HTERT RPE-1 (cell line): ENCODE results near the gene HSPA1B.
"Not testable (repeated sequence)": the region's sequence is repeated elsewhere in the genome, so short reads cannot be mapped to it uniquely, and the experiment has no call there.

ENCODE experiments used
- in situ Hi-C: fragments of 300-500 bp; cut with MboI; formaldehyde crosslinking; loops from 4 replicates; pipeline ENCODE4 v1.14.3; 2020; ENCODE audit warnings: low sequenced_read_pairs

Gene HSPA1B

DNA sequence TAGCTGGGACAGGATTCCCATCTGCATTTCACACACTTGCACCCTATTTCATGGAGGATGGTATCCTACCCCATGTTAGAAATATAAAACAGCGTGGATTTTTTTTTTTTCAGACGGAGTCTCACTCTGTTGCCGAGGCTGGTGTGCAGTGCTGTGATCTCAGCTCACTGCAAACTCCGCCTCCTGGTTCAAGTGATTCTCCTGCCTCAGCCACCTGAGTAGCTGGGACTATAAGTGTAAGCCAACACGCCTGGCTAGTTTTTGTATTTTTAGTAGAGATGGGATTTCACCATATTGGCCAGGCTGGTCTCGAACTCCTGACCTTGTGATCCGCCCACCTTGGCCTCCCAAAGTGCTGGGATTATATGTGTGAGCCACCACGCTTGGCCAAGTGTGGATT lies 30.2 kb downstream of the HSPA1B start:
- in situ Hi-C loops, result not testable (repeated sequence)

DNA sequence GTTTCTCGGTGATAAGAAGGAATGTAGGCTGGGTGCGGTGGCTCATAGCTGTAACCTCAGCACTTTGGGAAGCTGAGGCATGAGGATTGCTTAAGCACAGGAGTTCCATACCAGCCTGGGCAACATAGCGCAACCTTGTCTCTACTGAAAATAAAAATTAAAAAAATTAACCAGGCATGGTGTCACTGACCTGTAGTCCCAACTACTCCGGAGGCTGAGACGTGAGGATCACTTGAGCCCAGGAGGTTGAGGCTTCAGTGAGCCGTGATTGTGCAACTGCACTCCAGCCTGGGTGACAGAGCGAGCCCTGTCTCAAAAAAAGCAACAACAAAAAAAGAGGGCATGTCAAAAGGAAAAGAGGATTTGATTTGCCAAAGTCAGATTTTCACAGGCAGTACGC lies 31.2 kb downstream of the HSPA1B start:
- in situ Hi-C loops, result no loop called here

DNA sequence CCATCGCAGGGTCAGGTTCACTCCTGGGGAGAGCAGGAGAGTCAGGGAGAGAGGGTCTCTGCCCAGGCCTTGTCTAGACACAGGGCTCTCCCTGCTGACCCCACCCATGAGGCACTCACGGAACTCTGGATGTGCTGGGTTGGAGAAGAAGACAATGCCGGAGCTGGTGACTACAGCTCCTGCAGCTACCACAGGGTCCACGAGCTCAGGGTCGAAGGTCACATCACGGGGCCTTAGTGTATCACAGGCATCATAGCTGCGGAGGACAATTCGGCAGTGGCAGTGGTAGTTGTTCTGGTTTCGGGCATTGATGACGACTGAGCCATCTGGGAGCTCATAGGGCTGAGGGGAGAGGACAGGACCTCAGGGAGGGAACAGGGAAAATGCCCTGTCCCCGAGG lies 32.4 kb downstream of the HSPA1B start:
- in situ Hi-C loops, result no loop called here

DNA sequence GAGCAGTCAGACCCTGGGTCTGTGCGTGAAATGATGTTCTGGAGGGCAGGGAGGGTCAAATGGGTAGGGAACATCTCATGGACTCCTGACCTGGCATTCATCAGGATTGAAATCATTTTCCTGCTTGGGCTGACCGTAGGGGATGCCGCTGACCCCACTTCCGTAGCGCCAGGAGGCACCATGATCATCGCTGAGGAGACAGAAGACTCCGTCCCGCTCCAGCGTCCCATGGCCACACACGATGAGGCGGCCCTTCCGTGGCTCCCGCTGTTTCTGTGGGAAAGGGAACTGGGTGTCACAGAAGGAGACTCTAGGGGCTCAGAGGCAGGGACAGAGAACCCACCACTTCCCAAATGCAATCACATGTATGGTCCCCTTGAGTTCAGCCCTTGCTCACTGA lies 32.8 kb downstream of the HSPA1B start:
- in situ Hi-C loops, result no loop called here

DNA sequence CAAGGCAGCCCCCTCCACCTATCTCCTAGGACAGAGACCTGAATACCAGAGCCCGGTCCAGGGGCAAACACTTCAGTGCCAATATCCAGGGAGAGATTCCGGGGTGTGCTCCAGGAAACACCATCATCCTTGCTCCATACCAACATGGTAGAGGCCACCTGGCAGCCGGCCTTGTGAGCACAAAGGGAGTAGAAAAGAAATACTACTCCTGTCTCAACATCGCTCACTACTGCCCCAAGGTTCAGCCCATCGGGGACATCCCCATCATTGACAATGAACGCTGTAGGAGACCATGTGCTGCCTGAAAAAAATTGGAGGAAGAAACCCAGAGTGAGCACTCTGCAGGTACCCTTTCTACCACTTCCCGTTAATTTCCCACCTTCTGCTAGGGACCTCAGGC lies 33.6 kb downstream of the HSPA1B start:
- in situ Hi-C loops, result no loop called here

DNA sequence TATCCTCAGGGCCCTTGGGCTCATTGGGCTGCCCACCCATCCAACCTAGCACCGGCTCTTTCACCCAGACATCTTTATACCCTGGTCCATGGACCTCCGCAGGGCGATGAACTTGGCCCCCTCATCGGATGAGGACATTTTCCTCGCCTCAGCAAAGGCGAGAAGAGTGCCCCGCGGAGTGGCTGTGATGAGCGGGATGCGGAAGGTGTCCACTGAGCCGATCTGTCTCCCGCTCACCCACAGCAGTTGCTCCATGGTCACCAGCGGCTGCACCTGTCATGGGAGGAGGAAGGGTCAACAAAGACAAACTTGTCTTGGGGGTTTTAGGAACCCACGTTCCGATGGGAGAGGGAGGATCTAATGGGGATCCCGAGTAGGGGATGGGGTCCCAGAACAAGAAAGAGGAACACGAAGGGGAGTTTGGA lies 34.4 kb downstream of the HSPA1B start:
- in situ Hi-C loops, result no loop called here

DNA sequence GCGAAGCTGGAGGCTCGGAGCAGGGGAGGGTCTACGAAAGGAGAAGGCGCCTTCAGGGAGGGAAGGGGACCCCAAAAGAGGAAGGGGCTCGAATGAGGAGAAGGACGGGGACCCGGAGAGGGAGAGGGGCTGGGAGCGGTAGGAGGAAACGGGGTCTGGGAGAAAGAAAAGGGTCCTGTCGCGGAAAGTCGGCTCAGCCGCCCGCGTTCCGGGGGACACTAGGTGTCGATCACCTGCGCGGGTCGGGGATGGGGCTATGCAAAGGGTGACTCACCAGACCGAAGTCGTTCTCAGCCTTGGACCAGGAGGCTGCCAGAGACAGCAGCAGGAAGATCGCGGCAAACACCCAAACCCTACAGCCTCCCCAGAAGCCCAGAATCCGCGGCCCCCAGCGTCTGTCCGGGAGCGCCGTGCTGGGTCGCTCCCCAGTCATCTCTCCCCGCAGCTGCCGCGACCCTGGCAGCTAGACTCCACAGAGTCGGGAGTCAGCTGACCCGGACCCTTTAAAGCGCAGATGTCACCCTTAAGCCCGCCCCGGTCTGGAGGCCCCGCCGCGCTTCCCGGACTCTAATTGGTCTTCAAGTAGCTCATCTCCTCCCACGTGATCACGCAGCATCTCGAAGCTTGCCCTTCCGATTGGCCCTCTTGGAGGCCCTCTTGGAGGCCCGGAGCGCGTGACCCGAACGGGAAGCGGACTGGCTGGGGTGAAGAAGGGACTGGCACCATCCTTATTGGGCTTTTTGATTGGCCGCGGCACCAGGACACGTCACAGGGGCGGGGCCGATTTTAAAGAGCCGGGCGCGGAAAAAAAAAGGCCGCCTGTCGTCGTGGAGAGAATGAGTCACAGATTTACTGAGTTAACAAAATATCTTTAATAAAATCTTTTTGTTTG lies 35.1 kb downstream of the HSPA1B start, which contains the start of gene NEU1:
Gene NEU1, minus strand, starts transcription at position 478 of the 892 bp plus-strand sequence. Its CDS starts 45 bp downstream, at position 433.
- in situ Hi-C loops, result no loop called here

DNA sequence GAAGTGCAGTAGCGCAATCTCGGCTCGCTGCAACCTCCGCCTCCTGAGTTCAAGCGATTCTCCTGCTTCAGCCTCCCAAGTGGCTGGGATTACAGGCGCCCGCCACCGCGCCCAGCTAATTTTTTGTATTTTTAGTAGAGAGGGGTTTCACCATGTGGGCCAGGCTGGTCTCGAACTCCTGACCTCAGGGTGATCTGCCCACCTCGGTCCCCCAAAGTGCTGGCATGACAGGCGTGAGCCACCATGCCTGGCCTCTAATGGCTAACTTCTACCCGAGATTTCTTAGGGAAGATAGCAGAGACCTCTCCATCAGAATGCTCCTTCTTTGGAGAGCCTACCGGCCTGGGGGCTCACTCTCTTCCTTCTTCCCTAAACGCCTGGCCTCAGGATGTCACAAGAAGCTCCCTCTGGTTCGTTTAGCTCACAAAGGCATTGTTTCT lies 36.6 kb downstream of the HSPA1B start:
- in situ Hi-C loops, result not testable (repeated sequence)

DNA sequence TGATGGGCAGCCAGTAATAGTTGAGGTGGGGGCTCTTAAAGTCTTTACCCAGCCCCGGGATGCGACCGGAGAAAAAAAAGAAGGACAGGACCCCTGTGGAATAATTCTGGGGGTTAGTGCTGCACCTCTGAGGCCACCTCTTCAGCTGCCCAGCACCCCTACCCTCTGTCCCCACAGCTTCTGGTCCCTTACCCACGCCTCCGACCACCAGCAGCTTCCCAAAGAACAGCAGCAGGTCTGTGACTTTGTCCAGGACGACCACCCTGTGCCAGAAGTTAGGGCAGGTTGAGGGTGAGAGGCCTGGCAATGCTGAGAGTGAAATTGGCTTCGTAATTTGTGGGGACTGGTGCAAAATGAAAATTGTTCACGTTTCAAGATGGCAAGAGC lies 37.3 kb downstream of the HSPA1B start:
- in situ Hi-C loops, result no loop called here

DNA sequence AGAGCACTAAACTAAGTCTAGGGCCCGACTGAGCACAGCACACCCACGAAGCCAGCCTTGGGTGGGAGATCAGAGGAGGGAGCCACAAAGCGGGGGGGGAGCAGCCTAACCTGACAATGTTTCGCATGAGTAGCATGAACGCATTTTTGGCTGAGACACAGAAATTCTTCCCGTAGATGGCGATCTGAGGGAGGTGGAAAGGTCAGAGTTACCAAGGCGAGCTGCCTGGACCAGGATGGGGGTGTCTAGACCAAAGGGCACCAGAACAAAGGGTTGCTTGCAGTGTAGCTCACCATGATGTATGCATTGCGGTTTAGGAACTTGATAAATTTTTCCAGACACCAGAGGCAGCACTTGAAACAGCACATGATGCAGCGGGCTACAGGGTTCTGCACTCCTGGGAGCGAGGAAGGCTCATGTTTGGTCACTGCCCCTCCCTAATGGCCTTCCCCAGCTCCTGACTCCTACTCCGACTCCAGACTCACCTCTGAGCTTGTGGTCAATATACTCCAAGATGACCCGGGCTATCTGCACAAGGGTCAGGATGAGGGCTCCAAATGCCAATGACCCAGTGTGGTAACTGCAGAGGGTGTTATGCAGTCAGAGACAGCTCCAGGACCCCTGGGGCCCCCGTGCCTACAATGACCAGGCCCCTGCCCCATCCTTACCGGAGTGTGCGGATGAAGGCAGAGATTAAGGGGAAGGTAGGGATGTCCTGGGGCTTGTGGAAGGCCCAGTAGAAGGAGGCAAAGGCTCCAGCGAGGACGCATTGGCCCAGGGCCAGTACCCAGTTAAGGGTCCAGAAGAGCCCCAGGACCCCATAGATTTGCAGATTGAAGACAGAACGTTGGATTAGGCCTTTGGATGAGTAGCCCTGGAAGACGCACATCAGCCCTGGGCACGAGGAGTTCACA lies 37.9 kb downstream of the HSPA1B start:
- in situ Hi-C loops, result no loop called here

DNA sequence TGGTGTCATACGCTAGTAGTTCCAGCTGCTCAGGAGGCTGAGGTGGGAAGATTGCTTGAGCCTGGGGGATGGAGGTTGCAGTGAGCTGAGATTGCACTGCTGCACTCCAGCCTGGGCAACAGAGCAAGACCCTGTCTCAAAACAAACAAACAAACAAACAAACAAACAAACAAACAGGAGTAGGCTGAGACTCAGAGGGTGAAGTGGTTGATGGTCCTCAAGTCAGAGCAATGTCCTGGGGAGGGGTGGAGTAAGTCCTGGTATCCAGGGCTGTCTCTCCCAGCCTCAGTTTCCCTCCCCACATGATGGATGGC lies 41.1 kb downstream of the HSPA1B start:
- in situ Hi-C loops, result not testable (repeated sequence)

DNA sequence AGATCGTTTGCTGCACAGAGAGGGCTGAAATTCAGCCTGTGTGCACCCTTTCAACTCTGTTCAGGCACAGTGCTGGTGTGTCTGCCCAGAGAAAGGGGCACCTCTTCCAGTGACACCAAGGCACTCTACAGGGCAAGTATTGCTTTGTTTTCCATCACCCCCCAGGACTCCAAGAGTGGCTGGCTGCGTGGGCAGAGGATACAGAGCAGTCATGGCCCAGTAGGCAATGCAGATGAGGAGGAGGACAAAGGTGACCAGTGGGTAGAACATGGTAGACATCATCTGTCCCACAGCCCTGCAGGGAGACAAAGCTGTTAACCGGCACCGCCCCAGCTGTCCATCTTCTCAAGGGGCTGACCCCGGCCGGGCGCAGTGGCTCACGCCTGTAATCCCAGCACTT lies 41.8 kb downstream of the HSPA1B start:
- in situ Hi-C loops, result no loop called here

DNA sequence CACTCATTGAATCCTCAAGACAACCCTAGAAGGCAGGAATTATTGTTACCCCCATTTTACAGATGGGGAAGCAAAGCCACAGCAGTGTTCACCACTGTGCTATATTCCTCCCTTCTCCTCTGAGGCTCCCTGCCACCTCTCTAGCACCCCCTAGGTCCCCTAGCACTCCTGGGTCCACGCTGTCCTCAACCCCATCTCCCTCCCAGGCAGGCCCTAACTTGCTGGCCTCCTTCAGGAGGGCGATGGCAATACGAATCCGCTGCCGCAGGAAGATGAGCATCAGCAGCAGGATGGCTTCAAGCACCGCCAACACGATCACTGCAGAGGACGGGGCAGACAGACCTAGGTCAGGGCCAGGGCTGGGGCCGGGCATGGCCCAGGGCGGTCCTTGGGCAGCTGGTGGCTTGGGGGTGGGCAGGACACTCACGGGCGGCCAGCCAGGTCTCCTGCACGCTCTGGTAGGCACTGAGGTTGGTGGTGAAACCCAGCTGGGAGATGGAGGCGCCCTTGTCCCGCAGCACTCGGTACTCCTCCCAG lies 42.9 kb downstream of the HSPA1B start:
- in situ Hi-C loops, result no loop called here

DNA sequence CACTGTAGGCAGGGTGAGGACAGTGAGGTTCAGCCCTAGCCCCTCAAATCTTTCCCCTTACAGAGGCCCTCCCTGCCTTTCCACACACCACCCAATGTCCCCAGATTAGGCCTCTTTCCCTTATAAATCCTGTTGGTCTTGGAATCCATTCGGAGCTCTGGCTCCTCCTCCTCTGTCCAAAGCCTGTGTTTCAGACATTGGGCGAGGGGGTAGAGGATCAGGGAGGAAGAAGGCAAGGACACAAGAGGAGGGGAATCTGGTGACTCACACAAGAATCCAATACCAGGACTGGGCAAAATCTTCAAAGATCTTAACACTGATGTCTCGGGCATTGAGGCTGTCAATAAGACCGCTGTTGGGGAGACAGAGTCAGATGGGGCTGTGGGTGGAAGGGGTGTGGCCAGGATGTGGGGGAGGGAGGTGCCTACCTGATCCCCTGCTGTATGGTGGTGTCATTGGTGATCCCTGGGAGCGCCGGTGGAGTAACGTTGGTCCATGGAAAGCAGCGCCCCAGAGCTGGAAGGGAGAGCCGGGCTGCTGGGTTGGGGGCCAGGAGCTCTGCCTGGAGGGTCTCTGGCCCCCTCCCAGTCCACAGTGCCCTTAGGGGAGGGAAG lies 43.6 kb downstream of the HSPA1B start:
- in situ Hi-C loops, result no loop called here

DNA sequence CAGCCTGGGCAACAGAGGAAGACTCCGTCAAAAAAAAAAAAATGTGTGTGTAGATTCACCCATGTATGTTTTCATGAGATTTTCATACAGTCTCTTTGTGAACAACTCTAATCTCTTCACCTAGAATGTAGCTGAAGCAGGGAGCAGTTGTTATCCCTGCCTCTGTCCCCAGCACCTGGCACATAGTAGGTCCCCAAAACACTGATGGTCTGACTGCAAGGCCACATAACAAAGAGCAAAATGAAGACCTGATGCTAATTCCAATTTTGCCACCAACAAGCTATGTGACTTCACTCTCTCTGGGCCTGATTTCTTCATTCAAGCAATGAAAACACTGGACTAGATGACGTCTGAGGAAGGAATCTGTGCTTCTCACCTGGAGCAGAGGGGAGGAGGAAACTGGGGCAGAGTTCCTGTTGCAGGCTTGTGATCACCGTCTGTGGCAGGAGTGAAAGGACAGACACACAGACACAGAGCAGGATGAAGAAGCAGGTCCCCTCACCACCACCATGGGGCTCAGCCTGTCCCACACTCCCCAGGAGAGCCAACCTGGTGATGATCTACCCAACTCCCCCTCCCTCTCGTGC lies 46.6 kb downstream of the HSPA1B start:
- in situ Hi-C loops, result no loop called here

DNA sequence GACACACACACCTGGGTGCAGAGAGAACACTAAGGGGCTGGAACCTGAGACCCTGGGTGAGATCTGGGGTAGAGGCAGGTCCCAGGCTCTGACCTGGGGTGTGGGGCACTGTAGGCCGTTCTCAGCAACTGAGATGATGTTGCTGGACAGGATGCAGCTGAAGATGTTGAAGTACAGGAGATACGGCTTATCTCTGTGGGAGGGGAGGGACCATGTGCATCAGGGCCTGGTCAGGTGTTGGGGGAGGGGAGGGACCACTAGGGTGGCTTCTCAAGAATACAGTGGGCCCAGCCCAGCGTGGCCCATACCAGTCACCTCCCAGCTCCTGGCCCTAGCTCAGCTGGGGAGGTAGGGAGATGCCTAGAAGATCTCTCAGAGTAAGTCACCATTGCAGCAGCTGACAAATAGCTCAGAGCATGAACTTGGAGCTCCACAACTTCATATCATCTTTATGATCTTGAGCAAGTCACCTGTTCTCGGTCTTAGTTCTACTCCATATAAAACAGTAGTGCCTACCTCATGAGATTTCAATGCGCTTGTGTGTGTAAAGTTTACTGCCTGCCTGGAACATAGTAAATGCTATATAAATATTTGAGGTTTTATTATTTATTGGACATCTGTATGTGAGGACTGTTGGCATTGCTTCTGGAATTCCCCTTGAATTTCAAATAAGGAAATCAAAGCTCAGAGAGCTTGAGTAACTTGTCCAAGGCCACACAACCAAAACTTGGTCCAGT lies 47.5 kb downstream of the HSPA1B start:
- in situ Hi-C loops, result no loop called here

DNA sequence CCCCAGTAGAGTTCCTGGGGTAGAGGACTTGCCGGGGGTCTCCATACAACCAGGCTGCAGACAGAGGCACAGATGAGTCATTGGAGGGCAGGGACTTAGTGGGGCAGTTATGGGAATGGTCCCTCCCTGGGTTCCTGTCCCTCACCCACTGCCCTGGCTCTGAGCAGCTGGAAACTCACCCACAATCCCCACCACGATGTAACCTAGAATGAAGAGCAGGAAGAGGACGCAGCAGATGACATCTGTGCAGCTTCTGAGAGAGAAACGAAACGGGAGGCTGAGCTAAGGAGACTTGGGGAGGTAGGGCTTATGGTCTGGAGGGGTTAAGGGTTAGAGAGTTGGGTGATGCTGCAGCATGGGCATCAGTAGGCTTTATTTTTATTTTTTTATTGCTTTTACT lies 48.3 kb downstream of the HSPA1B start:
- in situ Hi-C loops, result no loop called here

DNA sequence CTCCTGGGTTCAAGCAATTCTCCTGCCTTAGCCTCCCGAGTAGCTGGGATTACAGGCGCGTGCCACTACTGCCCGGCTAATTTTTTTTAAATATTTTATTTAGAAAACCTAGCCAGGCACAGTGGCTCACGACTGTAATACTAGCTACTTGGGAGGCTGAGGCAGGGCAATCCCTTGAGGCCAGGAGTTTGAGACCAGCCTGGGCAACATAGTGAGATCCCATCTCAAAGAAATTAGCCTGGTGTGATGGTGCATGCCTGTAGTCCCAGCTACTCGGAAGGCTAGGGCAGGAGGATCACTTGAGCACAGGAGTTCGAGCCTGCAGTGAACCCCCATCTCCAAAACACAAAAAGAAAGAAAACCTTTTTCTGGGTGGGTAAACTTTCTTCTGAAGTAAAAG lies 48.8 kb downstream of the HSPA1B start:
- in situ Hi-C loops, result no loop called here

DNA sequence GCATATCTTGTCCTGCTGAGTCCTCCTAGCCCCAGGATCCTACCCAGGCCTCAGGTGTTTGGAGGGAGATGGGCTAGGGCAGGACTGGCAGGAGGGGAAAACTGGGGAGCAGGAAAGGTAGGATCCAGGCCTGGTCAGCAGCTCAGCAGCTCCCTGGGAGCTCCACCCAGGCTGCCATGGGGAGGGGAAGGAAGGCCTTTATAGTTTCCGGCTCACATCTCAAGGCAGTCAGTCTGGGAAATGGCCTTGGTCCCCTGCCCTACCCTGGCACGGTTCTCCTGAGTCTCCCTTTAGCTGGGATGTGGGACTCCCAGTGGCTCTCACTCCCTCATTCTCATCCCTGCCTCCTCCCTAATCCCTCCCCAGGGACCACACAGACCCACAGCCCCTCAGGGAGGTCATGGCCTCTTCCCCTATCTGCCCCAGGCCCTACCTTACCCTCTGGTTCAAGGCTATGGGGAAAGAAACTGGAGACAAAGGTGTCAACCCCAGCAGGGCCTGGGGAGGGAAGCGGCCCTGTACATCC lies 49.6 kb downstream of the HSPA1B start:
- in situ Hi-C loops, result no loop called here

DNA sequence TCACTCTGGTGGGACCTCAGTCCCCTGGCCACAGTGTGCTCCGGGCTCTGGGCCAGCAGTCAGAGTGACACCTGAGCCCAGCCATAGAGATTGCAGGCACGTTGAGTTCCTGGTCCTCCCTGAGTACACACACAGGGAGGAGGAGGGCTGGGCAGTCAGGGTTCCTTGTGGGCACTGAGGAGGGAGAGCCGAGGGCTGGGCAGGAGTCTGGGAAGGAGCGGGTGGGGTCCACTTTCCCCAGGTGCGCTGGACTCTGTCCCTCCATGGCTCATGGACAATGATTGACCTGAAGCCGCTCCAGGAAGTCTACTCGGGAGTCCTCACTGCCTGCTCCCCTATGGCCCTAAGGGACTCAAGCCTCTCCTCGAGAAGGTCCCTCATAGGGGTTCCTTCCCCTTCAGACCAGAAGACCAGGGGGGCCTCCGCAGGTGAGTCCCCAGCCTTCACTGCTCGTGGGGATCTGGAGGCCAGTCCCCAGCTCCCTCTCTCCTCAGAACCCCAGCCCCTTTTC lies 50.2 kb downstream of the HSPA1B start:
- in situ Hi-C loops, result no loop called here
